Sciatic nerve (tissue), 2 donors: Measurements from ENCODE around the gene HNF4A. TPM values are rescaled to one million over a fixed set of nuclear protein-coding genes. Genes with fewer than 3 reads are reported as not detected.
"Not testable (repeated sequence)": the region's sequence is repeated elsewhere in the genome, so short reads cannot be mapped to it uniquely, and the experiment has no call there.

Experiments used
- ATAC-seq: fragments of 200-7000 bp; cut with Tn5 transposase; one replicate; pipeline ENCODE4 v1.9.1; 2020; ENCODE audit warnings: mild to moderate bottlenecking, moderate library complexity
- DNase-seq: peaks from one replicate; pipeline ENCODE4 v3.0.0-alpha.2; 2020; ENCODE audit warnings: low spot score
- intact Hi-C: fragments of 100-400 bp; cut with DNase I; formaldehyde crosslinking; loops from one replicate; pipeline ENCODE4 v1.14.2; 2022
- total RNA-seq: library from RNA; stranded (reverse); fragmentation: NEBNext Ultra II Directional; extraction: Animal tissue kit (Norgen Biotek cat#: 25700); gene quantifications from one replicate; pipeline ENCODE4 v1.2.1, GENCODE V29; 2021
- donor health status: DM: no; HTN: no; CAD: no.
- donor health status: DM: no; HTN: no; CAD: no.

HNF4A gene
- total RNA-seq, 1 donor from 2014 or later: not detected

DNA sequence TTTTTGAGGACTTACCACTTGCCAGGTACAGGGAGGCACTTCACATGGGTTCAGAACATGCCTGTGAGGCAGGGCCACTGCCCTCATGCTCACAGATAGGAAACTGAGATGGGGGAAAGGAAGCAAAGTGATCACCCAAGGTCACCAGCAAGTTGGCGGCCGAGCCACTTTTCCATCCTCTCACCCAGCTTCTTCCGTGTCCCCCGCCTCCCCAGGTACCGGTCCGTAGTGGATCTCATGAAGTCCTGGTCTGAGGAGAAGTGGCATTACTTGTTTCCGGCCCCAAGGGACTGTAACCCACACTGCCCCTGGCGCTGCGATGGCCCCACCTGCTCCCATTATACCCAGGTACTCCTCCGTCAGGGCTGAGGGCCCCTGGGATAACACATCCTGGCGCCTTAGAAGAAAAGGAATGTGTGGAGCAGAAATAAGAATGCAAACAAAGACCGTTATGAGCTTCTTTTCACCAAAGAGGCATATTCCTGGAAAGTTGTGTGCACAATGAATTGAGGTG lies 12.3 kb upstream of the HNF4A start:
- no peak for ATAC-seq
- intact Hi-C loops: no loop called here
- no peak for DNase-seq

DNA sequence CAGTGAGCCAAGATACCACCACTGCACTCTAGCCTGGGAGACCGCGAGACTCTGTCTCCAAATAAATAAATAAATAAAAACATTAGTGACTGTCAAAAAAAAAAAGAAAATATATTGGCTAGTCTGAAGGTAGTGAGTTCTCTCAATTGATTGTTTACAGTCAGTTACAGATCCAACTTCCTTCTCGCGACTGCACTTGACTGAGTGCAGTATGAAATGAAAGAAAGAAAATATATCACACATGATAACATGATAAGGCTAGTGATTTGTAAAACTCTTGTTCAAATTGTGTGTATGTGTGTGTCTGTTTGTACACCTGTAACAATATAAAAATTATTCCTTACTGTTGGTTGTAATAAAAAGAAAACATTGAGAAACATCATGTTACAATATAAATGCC lies 10.8 kb upstream of the HNF4A start:
- DNase-seq (no peak), ATAC-seq (no peak)

DNA sequence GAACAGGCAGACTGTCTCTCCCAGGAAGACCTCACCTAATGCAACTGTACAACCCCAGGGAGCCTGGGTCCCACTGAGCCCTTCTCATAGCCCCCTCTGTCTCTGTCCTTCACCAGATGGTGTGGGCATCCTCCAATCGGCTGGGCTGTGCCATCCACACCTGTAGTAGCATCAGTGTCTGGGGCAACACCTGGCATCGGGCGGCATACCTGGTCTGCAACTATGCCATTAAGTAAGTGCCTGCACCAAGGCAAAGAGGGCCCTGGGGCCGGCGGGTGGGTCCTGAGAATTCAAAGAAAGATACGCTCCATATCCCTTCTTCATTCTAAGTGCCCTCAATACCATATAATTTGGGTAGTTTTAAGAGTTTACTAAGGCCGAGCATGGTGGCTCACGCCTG lies 10.4 kb upstream of the HNF4A start:
- ATAC-seq (no peak), DNase-seq (no peak)
- intact Hi-C loops: no loop called here

More for the DNA sequence above, 10.8 kb upstream of the HNF4A start:
- intact Hi-C loops: no loop called here

DNA sequence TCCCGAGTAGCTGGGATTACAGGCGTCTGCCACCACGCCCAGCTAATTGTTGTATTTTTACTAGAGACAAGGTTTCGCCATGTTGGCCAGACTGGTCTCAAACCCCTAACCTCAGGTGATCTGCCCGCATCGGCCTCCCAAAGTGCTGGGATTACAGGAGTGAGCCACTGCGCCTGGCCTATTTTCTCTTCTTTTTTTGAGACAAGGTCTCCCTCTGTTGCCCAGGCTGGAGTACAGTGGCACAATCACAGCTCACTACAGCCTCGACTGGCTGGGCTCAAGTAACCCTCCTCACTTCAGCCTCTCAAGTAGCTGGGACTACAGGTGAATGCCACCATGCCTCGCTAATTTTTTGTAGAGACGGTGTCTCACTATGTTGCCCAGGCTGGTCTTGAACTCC lies 9.6 kb upstream of the HNF4A start:
- DNase-seq, intact Hi-C loops, ATAC-seq: not testable (repeated sequence)

DNA sequence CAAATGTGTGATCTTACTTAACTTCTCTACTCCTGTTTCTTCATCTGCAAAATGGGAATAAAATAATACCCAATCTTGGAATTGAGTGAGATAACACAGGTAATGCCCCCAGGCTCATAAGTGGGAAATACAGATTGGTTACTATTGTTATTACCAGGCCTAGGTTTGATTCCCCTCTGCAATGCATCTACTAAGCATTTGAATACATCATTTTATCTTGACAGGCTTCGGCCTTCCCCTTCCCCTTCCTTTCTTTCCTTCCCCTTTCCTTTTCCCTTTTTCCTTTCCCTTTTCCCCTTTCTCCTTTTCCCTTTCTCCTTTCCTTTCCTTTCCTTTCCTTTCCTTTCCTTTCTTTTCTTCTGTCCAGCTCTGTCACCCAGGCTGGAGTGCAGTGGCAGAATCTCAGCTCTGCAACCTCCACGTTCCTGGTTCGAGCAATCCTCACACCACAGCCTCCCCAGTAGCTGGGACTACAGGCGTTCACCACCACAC lies 7.3 kb upstream of the HNF4A start:
- intact Hi-C loops: no loop called here
- DNase-seq: no peak
- no peak for ATAC-seq

DNA sequence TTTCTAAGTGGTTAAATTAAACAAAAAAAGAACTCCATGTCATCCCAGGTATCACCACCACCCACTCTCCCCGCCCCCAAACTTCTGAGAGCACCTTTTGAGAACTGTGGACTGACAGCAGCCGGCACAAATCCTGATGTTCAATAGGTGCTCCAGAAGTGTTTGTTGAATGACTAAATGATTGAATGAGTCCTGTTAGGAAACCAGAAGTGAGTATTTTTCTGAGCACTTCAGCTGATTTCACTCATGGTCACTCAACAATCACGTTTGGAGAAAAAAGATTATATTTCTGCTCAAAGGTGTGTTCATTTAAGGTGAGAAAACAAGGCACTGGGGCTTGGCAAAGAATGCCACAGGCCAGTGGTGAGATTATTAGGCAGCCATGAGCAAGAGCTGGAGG lies 6.2 kb upstream of the HNF4A start:
- DNase-seq (no peak), ATAC-seq (no peak)
- intact Hi-C loops: no loop called here

DNA sequence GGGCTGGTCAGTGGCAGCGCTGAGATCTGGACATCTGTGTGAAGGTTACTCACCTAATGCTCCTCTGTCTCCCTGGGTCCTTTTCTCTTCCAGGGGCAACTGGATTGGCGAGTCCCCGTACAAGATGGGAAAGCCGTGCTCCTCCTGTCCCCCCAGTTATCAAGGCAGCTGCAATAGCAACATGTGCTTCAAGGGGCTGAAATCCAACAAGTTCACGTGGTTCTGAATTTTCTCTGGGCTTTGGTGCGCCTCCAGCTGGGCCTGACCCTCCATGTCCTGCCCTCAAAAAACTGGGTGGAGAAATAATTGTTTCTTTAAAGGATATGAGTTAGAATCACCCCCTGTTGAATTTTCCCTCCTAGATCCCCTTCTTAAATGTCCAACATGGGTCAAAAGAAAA lies 4.9 kb upstream of the HNF4A start:
- ATAC-seq: no peak

DNA sequence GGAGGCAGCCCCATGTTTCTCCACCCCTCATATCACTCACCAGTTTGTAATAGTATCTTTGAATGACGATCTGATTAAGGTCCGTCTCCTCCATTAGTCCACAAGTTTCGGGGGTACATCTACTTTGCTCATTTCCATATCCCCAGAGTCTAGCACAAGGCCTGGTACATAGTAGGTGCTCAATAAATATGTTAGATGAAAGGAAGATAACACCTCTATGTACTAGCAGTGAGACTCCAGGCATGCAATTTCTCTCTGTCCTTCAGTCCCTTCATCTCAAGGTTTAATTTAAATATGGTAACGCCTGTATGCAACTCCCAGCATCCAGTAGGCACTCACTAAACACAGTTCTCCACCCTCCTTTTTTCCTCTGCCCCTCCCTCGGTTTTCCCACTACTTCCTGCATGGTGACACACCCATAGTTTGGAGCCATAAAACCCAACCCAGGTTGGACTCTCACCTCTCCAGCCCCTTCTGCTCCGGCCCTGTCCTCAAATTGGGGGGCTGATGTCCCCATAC lies 461 bp upstream of the HNF4A start:
- DNase-seq: no peak
- ATAC-seq: no peak
- intact Hi-C loops: no loop called here

More for the DNA sequence above, 4.9 kb upstream of the HNF4A start:
- intact Hi-C loops: no loop called here
- no peak for DNase-seq

DNA sequence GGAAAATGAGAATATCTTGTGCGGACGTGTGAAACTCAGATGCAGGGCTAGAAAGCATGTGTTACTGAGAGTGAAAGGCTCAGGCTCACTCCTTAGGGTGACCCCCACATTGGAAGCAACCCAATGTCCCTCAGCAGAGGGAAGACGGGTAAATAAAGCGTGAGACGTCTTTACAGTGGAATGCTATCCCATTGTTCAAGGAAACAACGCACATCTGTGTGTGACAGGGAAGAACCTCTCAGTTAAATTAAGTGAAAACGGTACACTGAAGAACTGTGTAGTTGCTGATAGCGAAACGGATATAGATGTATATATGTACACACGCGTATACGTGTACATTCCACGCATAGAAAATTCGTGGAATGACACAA lies 839 bp downstream of the HNF4A start:
- intact Hi-C loops: no loop called here
- ATAC-seq (no peak), DNase-seq (no peak)

DNA sequence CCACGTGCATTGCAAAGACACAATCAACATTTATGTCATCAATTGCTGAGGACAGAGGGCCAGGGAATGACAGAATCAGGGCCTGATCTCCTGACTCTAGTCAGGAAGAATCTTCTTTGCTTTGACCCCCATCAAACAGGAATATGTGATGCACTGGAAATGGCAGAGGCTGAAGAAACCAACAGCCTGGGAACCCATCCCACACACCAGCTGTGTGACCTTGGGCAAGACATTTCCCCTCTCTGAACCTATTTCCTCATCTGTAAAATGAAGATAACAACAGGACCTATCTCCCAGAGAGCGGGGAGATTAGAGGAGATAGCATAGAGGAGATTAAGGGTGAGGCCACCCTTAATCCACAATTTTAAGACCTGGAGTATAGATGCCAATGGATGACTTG lies 1.5 kb downstream of the HNF4A start:
- DNase-seq (no peak), ATAC-seq (no peak)
- intact Hi-C loops: no loop called here

DNA sequence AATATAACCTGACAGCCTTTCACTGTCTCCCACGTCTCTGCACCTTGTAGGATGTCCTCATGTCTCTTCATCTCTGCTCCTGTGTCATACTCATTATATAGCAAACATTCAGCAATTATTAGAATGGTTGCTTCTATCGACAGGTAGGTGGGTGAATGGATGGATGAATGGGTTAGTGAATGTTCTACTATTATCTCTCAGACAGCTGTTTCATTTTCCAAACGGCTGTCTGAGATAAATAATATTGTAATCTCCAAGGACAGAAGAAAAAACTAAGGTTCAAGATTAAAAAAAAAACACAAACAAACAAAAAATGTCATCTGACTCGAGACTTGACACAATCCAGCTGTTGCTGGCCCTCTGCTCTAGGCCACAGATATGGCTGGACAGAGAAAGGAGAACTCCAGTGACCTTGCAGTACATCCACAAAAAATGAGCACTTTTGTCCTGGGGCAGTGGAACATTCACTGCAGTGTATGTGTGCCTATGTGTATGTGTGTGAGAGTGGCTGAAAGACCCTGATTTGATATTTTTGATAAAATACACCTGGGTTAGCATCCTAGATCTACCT lies 2.1 kb downstream of the HNF4A start:
- ATAC-seq: peak; percentile 53
- DNase-seq: no peak
- intact Hi-C loops: no loop called here

DNA sequence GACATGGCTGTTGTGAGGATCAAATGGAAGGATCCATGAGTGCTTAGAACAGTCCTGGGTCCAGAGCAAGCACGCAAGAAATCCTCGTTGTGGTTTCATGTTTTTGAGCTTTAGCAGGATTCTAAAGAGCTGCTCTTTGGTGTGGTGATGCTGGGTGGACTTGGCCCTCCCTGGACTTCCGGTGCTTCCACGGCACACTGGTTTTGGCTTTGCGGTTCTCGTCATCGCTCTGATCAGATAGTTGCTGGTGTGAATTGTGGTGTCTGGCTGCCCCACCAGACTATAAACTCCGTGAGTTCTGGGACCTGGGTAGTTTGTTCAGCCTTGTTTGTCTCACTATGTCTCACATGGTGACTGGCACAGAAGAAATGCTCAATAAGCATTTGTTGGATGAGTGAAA lies 3.3 kb downstream of the HNF4A start:
- DNase-seq (no peak), ATAC-seq (no peak)
- intact Hi-C loops: no loop called here

DNA sequence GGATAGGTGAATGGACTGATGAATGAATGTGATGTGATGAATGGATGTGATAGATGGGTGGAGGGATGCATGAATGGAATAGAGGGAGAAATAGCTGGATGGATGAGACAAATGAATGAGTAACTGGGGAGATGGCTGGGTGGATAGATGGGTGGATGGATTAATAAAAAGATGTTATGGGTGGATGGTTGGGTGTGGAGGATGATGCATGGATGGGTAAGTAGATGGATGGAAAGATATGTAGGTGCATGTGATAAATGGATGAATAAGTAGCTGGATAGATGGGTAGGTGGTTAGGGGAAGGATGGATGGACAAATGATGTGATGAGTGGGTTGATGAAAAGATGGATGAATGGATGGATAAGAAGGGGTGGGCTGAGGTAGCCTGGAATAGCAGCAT lies 4.7 kb downstream of the HNF4A start:
- DNase-seq (no peak), ATAC-seq (no peak)
- intact Hi-C loops: no loop called here

DNA sequence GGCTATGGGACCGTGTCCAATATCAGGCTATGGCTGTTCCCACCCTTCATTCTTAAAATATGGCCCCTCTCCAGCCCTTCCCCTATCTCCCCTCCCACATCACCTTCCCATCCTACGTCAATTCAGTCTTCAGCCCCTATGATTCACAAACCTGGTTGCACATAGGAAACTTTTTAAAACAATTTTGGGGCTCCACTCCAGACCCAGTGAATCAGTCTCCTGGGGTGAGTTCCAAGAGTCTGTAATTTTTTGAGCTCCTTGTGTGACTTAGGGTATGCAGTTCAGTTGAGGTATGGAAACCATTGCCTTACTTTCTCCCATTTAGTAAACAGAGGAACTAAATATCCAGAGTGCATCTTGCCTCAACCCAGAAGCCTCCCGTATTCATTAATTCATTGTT lies 5.5 kb downstream of the HNF4A start:
- intact Hi-C loops: no loop called here
- DNase-seq: no peak
- ATAC-seq: no peak

DNA sequence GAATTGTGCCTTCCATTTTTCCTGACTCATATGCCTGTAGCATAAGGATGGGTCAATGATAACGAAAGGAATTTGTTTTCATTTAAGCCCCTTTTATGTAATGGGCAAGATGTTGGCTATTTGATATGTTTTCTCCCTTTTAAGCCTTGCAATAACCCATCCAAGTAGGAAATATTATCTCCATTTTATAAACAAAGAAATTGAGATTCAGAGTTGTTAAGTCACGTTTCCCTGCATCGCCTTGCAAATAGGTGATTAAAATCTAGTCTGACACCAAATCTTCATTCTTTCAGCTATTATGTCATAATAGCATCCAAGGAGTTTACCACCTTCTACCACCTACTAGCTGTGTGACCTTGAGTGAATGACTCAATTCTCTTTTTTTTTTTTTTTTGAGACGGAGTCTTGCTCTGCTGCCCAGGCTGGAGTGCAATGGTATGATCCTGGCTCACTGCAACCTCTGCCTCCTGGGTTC lies 7.0 kb downstream of the HNF4A start:
- DNase-seq (no peak), ATAC-seq (no peak)
- intact Hi-C loops: no loop called here

DNA sequence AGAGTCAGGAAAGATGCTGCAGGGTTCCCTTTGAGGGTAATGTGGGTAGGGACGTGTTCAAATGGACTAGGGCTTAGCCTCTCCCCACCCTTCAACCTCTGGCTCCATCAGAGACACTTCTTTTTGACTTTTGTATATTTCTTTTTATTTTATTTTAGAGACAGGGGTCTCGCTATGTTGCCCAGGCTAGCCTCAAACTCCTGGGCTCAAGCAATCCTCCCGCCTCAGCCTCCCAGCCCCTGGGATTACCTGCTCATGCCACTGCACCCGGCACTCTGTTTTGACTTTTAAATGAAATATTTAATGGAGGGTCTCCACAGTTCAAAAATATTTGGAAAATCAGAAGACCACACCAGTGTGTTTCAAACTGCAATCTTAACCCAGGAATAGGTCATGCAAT lies 8.6 kb downstream of the HNF4A start:
- no peak for ATAC-seq
- intact Hi-C loops: no loop called here
- DNase-seq: no peak

DNA sequence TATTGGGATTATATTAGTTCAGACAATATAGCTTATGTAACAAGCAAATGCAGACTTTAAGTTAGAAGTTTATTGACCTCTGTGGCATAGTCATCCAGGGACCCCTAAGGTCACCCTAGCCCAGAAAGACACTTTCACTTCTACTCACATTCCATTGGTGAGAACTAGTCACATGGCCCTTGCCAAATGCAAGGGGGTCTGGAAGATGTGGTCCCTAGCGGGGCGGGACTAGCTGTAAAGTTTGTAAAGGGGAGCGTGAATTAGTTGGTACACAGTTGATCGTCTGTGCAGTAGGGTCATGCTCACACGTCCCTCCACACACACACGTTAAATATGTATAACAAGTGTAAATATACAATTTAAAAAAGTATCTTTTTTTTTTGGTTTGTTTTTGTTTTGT lies 9.3 kb downstream of the HNF4A start:
- no peak for ATAC-seq
- intact Hi-C loops: no loop called here
- DNase-seq: no peak

DNA sequence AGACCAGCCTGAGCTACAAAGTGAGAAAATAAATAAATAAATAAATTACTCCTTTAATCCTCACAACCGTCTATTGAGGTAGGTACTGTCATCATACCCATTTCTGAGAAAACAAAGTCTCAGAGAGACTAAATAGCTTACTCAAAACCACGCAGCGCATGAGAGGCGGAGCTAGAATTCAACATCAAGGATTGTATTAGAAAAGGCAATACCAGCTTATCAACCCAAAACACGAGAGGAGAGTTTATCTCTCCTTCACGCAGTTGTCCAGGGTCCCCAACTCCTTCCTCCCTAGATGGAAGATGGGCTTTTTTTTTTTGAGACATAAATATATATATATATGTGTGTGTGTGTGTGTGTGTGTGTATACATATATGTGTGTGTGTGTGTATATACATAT lies 12.2 kb downstream of the HNF4A start:
- DNase-seq: no peak
- intact Hi-C loops: no loop called here
- ATAC-seq: no peak

DNA sequence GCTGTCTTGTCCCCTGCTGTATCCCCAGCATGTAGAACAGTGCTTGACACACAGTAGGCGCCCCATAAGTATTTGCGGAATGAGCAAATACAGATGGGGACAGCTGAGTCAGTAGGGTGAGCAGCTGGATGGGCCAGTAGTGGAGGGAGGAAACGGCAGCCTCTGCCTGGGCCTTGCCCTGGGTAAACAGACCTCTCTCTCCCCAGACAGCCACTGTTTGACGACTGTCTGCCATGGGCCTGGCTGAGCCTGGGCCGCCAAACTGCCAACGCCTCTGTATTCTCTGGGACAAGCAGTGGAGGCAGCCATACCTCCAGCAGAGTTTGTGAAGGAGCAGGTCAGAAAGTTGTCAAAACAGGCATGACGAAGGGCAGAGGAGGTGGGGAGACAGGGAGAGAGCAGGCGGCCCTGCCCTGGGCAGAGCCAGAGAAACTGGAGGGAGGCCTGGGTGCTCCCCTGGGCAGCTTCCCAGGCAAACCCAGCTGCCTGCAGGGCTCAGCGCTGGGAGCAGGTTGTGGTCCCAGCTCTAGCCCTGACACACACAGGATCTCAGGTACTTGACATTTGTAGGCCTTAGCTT lies 15.2 kb downstream of the HNF4A start:
- intact Hi-C loops: no loop called here
- DNase-seq: no peak
- no peak for ATAC-seq

DNA sequence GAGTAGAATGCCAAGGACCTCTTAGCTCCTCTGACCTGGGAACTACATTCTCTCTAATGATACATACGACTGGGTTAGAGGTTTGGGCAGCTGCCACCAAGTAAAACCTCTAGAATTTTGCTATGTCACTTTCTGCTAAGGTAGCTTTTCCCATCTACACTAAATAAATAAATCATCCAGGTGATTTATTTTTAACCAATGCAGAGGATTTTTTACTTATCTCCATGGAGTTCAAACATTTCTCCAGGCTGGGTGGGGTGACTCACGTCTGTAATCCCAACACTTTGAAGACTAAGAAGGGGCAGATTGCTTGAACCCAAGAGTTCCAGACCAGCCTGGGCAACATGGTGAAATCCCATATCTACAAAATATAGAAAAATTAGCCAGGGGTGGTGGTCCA lies 27.1 kb downstream of the HNF4A start:
- no peak for DNase-seq
- intact Hi-C loops: loop anchor here (5.0 kb wide), 1 partner anchor 235 kb away; no protein-coding TSS in a partner anchor
- ATAC-seq: no peak
